Panc1 (cell line): ENCODE measurements around the gene SYCP1.

ENCODE experiments used
- POLR2AphosphoS5 ChIP-seq: IDR thresholded peaks from 2 replicates; pipeline ENCODE4 v1.6.1; 2012; ENCODE audit warnings: mild to moderate bottlenecking, low read depth, low read length, moderate library complexity
- TF ChIP-seq, protein P1 (sequence below): fragments of 450-650 bp; IDR thresholded peaks from 2 replicates; pipeline ENCODE4 v1.5.1; 2017; ENCODE audit warnings: mild to moderate bottlenecking

DNA sequence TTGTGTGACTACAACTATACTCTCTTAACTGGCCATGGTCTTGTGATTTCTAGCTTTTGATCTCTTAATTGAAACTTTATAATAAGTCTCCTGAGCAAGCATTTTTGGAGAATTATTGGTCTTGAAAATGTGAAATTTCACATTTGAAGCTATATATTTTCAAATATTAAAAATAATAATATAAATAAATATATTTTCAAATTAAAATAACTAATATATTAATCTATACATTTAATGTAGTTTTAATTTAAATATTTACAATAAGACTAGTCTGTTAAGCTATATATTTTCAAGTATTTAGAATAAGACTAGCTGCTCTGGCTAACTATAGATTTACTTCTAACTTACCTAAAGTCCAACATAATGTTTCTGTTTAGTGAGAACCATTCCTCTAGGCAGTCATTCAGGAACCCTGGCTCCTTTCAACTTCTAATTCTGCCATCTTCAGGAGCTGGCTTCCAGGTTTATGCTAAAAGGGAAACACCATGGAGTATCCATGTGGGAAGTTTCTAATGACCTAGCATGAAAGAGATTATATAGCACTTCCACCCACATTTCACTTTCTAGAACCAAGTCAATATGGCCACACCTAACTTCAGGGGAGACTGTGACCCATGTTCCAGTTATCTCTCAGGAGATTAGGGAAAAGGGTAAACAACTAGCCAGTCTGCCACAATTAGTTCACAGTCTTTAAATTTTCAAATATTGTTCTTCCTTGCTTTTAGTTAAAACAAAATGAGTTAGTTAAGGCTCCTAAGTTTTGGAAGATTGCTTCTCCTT, 143.0 kb downstream of the SYCP1 start:
- TF ChIP-seq, protein P1, sequence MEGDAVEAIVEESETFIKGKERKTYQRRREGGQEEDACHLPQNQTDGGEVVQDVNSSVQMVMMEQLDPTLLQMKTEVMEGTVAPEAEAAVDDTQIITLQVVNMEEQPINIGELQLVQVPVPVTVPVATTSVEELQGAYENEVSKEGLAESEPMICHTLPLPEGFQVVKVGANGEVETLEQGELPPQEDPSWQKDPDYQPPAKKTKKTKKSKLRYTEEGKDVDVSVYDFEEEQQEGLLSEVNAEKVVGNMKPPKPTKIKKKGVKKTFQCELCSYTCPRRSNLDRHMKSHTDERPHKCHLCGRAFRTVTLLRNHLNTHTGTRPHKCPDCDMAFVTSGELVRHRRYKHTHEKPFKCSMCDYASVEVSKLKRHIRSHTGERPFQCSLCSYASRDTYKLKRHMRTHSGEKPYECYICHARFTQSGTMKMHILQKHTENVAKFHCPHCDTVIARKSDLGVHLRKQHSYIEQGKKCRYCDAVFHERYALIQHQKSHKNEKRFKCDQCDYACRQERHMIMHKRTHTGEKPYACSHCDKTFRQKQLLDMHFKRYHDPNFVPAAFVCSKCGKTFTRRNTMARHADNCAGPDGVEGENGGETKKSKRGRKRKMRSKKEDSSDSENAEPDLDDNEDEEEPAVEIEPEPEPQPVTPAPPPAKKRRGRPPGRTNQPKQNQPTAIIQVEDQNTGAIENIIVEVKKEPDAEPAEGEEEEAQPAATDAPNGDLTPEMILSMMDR, result no peak
- no peak for TF ChIP-seq POLR2AphosphoS5
